GM18517 (cell line): ENCODE data around the gene USP48.
"Not testable (repeated sequence)": the region's sequence is repeated elsewhere in the genome, so short reads cannot be mapped to it uniquely, and the experiment has no call there.

ENCODE experiments used
- ATAC-seq: cut with Tn5 transposase; IDR thresholded peaks from one replicate; pipeline ENCODE4 v1.9.1; 2021; ENCODE audit warnings: mild to moderate bottlenecking, moderate library complexity; ENCODE audit not compliant: unreplicated experiment

Gene USP48

GRCh38 chr1:21782868-21783678 lies at the start of gene USP48:
USP48 (minus strand) TSS chr1:21783149; CDS start chr1:21782957, 192 bp downstream.
- ATAC-seq, result peak; percentile 60

GRCh38 chr1:21831454-21831970 lies 48.6 kb upstream of the USP48 start:
- no peak for ATAC-seq

GRCh38 chr1:21830792-21831453 lies 48.0 kb upstream of the USP48 start:
- ATAC-seq, result no peak

GRCh38 chr1:21829294-21829693 lies 46.3 kb upstream of the USP48 start:
- no peak for ATAC-seq

- no peak for ATAC-seq
Observed at GRCh38 chr1:21828506-21829210, 45.7 kb upstream of the USP48 start.

- no peak for ATAC-seq
Observed at GRCh38 chr1:21828075-21828474, 45.1 kb upstream of the USP48 start.

GRCh38 chr1:21827141-21827679 lies 44.3 kb upstream of the USP48 start:
- no peak for ATAC-seq

GRCh38 chr1:21826694-21827093 lies 43.7 kb upstream of the USP48 start:
- not testable (repeated sequence) for ATAC-seq

- ATAC-seq, result no peak
Observed at GRCh38 chr1:21825393-21825792, 42.4 kb upstream of the USP48 start.

GRCh38 chr1:21824926-21825325 lies 42.0 kb upstream of the USP48 start:
- no peak for ATAC-seq

GRCh38 chr1:21823980-21824702 lies 41.2 kb upstream of the USP48 start:
- no peak for ATAC-seq

GRCh38 chr1:21823206-21823979 lies 40.4 kb upstream of the USP48 start:
- ATAC-seq, result no peak

GRCh38 chr1:21822349-21822748 lies 39.4 kb upstream of the USP48 start:
- no peak for ATAC-seq

- ATAC-seq, result no peak
Observed at GRCh38 chr1:21821385-21822019, 38.6 kb upstream of the USP48 start.

GRCh38 chr1:21820597-21821232 lies 37.8 kb upstream of the USP48 start:
- ATAC-seq, result no peak

- ATAC-seq, result no peak
Observed at GRCh38 chr1:21818656-21819055, 35.7 kb upstream of the USP48 start.

- no peak for ATAC-seq
Observed at GRCh38 chr1:21816602-21817302, 33.8 kb upstream of the USP48 start.

- no peak for ATAC-seq
Observed at GRCh38 chr1:21815724-21816321, 32.9 kb upstream of the USP48 start.
